GM19452 (cell line): ENCODE results near the gene KIAA0930.

Experiments
- ATAC-seq: cut with Tn5 transposase; IDR thresholded peaks from one replicate; pipeline ENCODE4 v1.9.1; 2021; ENCODE audit not compliant: unreplicated experiment

KIAA0930 gene

DNA sequence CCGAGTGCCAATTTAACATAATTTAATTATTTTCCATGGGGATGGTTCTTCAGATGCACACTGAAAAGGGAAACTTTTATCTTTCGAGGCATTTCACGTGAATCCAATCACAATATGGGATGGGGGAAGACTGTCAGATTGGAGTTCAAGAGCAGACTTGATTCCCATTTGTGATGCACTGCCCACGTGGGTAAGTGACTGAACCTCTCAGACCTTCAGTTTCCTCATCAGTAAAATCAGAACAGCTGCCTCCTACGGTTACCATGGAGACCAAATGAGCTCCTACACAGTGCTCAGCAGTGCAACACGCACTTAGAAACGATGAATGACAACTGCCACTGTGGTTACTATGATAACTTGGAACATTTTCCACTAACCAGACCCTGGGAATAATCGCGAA lies 21.7 kb downstream of the KIAA0930 start:
- ATAC-seq, result no peak

DNA sequence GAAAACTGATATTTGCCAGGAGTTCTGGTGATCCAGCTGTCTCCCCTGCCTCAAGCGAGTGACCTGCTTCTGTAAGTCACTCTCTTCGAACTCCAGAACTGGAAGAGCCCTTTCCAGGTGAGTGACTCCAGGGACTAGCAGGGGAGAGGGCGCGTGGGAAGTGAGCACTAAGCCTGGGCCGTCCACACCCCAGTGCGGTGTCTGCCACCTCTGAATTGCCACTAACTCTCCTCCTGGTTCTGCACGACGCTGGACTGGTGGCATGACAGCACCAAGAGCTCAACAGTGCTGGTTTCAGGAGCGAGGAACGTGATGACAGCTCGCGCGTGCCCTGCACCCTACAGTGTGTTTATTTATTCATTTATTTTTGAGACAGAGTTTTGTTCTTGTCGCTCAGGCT lies 22.9 kb downstream of the KIAA0930 start:
- ATAC-seq, result no peak

DNA sequence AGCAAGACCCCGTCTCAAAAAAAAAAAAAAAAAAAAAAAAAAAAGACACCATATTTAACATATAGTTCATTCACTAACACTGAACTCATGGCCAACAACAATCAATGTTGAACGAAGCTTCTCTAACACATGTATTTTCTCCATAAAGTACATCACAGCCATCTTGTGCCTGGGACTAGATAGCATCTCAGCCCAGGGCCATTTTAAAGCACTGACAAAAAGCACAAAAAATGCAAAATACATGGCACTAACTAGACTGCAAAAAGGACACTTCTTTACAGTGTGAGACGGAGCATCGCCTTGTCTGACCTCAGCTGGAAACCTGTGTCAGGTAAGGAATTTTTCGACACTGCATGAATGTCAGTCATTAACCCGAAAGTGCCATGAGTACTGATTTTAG lies 23.3 kb downstream of the KIAA0930 start:
- ATAC-seq, result no peak

DNA sequence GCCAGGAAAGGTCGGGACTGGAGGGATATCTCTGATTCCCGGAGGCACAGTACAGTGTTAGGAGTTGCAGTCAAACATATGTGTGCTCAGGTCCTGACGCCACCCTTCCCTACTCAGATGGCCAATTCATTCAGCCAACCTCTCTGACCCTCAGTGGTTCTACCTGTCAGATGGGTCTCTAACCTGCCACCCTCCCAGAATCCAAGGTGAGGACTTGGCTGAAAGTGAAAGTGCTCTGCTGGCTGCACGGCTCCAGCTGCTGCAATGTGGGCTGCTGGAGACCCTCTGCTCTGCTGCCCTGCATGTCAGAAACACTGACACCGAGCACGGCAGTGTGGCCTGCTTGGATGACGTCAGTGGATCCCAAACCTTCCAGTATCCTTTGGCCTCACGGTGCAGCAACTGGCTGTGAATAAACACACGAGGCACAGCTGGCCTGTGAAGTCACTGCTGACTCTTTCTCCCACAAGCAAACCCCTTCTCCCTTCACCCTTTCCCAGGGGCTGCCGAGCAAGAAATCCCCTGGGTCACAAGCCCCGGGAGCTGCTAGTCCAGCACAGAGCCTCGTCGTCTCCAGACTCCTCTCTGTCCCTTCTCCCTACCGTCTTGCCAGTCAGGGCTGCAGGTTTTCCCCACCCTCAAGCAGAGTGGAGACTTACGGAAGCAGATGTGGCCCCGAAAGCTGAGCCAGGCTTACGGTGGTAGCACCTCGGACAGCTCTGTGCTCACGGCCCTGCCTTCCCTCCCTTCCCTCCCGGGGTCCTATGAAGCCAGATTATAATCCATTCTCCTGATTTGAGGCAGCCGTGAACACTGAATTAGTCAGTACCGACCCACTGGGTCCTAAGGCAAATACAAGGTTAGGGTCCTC lies 24.3 kb downstream of the KIAA0930 start:
- no peak for ATAC-seq

DNA sequence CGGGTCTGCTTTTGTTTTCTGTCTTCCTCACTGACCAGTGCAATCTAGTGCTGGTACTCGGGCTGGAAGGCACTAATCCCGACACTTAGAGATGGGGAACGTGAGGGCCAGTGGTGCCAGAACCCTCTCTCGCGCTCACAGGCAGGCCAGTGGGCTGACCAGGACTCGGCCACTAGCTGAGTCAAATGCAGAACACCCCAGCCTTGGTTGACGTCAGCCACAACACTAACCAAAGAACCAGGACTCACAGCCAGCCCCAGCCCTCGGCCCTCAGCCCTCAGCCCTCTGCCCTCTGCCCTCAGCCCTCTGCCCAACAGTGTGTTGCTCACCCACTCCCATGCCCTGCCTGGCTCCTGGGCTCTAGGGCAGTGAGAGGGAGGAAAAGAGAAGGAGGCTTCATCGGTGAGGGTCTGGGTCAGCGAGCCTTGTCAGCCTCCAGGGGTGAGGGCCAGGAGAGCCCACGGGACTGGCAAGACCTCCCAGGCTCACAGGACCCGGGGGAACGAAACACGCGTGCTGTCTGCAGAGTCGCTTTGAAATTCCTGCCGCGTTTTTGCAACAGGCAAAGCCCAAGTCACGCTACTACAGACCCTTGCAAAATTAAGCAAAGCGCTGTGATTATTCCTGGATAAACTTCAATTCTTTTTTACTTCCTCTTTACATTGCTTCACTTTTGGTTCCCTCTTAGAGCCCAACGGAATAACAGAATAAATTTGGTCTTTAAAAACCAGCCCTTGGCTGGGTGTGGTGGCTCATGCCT lies 27.5 kb downstream of the KIAA0930 start:
- no peak for ATAC-seq

DNA sequence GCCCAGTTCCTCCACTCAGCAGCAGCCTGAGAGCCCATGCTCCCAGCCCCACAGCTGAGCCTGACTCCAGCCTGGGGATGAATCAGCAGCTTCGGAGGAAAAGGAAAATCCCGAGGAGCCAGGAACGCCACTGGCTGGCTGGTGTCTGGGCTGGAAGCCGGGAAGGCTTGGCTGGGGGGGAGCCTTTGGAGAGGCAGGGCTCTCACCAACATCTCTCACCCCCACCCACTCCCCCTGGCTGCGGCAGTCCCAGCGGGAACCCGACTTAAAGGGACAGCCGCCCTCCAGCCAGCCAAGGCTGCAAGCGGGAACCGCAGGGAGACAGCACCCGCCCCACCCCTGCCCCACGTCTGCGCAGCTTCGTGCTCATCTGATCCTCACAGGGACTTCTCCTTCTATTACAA lies 28.4 kb downstream of the KIAA0930 start:
- ATAC-seq, result no peak

DNA sequence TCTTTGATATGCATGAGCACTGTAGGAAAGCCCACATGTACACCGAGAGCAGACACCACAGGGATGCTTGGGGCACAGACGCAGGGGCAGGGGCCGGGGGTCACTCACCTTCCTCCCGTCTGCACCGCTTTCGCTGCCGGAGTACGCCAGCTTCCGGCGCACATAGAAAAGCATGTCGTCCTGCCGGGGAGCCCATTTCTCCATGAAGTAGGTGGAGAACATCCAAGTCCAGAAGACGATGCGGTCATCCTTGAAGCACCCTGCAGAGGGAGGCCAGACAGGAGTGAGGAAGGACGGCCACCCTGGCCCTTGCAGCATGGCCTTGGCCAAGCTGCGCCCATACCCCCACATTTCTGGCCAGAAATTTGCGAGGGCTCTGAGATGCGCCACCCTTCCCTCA lies 28.8 kb downstream of the KIAA0930 start:
- no peak for ATAC-seq

DNA sequence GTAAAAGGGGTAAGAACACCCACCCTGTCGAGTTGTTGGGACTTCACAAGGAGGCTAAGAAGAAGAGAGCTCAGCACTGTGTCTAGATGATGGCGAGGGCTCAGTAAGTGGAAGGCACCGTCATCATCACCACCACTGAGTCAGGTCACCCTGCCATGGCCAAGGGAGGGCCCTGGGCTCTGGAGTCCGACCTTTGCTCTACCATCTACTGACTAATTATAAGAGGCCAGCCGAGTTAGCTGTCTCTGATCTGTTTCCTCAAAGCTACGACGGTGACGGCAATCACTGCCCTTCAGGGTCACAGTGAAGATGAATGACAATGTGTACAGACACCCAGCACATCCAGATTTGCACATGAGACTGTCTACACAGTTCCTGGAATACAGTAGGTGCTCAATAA lies 29.3 kb downstream of the KIAA0930 start:
- ATAC-seq, result no peak

DNA sequence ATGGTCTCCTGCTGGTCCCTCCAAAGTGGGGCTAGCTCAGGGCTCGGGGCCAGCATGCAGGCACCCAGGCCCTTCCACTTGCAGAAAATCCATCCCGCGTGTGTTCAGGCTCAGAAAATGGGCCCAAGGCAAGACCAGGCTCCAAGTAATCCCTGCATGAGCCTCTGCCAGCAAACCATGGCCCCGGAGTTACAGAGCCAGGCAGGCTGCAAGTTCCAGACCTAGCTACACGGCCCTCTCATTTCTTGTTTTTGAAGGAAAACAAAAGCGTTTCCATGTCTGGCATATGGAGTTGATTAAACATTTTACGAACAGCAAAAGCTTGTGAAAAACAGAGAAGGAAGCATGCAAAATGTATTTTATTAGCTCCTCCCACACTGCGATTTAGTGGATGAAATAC lies 29.7 kb downstream of the KIAA0930 start:
- ATAC-seq, result no peak

DNA sequence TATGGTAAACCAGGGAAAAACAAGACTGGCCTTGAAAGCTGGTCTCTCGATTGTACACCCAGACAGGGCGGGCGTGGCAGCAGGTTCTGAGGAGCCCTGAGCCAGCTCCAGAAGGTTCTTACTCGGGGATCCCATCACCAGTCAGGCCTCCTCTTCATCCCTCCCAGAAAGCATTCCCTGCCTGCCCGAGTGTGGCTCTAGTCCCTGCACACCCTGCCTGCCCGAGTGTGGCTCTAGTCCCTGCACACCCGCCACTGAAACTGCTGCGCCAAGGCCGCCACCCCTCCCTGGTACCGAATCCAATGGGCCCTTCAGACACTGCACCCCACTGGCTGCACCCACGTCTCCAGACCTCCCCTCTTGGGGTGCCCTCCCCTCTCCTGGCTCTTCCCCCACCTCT lies 30.1 kb downstream of the KIAA0930 start:
- ATAC-seq, result no peak

DNA sequence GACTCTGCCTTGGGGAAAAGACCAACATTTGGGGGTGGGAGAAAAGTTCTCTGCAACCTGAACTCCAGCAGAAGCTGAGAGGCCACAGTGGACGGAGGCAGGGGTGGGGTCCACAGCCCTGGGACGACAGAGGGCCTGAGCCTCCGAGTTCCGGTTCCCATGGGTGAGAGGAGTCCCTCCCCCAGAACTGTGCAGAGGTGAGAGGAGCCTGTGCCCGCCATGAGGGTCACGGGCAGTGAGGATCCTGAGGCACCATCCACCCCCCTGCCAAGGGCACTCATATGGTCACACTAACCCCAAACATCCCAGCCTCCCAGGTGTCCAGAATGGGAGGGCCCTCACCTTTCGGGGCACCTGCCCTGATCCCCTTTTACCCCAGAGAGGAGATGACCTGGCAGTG lies 30.5 kb downstream of the KIAA0930 start:
- ATAC-seq, result no peak

DNA sequence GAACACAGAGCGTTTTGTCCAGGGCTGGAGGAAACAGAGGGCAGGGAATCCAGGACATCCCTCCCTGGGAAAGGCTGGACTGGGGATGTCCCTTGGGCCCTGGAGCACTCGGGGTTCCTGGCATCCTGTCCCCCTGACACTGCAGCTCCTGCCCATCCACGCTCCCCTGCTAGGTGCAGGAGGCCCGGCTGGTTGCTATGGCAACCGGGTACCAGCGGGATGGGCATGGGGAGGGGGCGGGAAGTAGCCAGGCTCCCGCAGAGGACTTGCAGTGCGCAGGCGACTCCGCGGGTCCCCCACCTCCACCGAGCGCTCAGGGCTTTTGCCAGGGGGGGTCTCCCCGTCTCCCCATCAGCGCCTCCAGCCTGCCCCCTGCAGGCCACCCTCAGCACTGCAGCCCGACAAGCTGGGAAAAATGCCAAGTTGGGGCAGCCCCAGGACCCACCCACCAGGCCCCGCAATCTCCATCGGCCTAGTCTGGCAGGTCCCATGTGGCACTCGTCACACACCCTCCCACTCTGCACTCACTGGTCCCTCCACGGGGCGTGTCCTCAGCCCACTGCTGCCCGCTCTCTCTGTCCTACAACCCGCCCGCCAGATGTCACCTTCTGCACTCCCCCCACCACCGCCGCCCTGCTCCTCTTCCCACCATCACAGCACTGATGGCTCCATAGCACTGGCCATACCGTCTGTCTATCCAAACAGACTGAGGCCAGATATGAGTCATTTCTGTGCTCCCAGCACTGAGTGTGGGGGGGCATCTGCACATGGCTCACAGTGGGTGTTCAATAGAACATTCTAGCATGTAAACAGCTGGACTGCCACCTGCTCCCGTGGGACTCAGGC lies 31.5 kb downstream of the KIAA0930 start:
- ATAC-seq, result no peak

DNA sequence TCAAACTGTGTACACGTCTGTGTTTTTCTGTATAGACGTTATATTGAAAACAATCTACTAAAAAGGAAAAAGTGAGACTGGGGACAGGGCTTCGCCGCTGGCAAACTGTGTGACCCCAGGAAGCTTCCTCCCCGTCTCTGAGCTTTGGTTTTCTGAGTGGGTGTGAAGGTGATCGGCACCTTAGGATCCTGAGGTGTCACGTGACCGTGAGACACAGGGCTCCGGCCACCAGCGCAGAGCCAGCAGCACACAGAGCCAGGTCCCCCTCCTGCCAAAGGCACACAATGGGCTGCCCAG lies 32.0 kb downstream of the KIAA0930 start:
- no peak for ATAC-seq

DNA sequence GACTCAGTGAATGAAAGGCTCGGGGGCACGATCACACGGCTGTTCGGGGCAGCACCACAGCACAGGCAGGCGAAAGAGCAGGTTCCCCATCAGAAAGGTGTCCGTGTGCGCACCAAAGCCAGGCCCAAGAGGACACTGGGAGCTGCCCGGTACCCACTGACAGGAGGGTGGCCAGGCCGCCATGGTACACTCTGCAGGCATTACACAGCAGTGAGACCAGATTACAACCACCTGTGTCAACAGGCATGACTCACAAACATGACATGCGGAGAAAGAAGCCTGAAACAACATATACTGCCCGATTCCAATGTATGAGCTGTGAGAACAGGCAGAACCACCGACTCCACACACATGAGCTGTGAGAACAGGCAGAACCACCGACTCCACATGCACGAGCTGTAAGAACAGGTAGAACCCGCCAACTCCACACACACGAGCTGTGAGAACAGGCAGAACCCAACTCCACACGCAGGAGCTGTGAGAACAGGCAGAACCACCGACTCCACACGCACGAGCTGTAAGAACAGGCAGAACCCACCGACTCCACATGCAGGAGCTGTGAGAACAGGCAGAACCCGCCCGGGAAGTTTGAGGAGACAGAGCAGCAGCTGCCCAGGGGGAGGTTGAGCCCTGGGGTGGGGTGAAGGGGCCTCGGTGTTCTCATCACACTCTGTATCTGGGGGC lies 32.6 kb downstream of the KIAA0930 start:
- no peak for ATAC-seq

DNA sequence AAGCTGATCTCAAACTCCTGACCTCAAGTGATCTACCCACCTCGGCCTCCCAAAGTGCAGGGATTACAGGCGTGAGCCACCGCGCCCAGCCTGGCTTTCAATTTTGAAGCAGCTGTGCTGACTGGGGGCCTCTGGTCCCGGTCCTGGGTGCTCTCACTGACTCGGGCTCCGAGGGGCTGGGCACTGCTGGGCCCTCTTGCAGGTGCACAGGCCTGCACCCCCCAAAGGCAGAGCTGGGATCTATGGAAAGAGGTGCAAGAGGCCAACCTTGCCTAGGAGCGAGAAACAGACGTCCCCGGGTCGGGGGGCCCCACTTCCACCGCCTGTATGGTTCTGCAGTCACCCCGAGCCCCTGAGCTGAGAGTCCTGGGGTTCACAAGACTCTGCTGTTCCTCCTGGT lies 33.2 kb downstream of the KIAA0930 start:
- no peak for ATAC-seq

DNA sequence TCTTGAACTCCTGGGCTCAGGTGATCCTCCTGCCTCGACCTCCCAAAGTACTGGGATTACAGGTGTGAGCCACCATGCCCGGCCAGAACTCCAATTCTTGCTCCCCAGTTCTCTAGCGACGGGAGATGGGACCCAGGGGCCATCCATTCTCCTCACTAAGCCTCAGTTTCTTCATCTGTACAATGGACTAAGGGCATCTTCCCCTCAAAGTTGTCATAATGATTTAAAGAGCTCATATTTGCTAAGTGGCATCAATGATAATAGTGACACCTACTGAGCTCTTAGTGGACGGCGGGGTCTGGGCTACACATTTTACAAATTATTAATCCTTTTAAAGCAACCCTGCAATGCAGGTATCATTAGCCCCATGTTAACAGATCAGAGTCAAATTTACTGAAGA lies 34.5 kb downstream of the KIAA0930 start:
- ATAC-seq, result no peak

DNA sequence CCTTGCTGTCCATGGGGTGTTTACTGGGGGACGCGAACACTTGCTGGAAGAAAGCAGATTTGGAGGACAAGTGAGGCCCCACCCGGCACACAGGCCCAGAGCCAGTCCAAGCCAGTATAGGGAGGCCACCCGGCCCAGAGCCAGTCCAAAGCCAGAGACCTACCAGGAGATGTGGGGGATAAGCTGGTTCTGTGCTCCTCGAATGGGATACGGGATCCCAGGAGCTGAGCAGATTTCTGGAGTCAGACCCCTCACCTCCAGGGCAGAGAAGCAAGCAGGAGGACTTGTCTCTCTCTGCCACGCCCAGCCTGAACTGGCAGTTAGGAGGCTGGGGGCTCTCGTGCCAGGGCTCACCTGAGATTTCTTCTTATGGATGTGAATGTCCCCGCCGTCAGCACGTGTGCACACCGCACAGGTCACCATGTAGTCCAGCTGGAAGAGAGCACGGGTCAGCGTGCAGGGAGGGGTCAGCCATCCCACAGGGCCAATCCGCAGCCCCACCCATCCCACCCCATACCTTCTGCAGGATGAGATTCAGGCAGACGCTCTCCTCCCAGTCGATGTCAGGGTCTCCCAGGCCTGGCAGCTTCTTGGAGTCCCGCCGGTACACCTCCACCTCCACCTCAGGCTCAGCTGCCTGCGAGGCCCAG lies 35.3 kb downstream of the KIAA0930 start:
- no peak for ATAC-seq

DNA sequence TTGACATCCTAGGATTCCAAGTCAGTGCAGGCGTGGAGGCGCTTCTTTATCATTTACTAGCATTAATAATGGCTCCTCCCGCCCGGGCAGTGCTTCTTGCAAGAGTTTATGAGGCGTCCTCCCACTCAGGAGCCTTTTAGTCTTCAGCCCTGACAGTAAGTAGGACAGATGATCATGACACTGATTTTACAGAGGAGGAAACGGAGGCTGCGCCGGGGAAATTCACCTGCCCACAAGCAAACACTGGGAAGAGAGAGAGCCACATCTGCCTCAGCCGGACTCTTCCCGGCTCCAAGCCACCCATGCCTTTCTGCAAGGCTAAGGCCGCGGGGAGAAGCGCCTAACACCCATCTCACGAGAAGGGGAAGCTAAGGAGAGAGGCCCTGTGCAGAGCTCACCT lies 35.9 kb downstream of the KIAA0930 start:
- no peak for ATAC-seq

DNA sequence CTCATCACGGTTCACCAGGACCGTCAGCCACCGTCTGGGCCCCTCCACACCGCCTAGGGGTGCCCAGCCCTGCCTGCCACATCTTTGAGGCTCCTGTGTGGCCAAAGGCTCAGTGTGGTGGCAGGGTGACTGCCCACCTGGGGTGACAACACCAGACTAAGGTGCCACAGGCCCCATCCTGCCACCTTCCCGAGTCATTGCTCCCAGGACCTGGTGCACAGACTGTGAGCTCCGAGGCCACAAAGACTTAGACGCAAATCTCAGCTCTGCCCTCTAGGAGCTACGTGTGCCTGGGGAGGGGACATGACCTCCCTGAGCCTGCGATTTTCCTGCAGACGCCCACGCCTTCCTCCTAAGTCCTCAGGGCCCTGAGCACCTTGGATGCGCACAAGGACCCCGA lies 36.5 kb downstream of the KIAA0930 start:
- ATAC-seq, result no peak

DNA sequence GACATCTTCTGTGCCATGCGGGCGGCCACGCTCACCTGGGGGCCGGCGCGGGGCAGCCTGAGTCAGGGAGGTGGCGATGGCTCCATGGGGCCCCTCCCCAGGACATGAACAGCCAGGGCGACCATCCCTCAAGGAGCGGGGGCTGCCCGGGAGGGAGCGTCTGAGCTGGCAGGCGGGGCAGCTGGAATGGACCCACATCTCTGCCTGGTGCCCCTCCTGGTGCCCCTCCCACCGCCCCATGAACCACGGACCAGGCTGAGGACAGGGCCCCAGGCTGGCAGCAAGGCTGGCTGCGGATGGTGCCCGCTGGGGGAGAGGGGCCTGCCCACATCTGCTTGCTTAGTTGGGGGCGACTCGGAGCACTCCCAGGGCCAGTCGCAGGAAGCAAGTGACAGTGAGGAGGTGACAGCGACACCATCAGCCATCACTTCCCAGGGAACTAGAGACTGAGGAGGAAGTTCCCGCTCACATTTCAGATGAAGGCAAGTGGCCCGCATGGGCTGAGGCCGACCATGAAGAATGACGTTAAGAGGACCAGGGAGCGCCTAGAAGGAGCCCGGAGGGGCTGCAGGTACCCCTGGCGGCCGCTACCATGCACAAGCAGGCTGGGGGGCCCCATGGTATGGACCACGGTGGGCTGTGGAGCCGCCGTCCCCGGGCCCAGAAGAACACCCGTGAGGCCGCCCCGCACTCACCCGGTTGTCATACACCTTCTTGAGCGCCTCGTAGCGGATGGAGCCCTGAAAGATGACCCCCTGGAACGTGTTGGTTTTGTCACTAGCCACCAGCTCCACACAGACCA lies 37.3 kb downstream of the KIAA0930 start:
- ATAC-seq, result no peak
